Measurements from ENCODE around the gene FOXC1. TPM values are rescaled to one million over a fixed set of nuclear protein-coding genes. Genes with fewer than 3 reads are reported as not detected.

Gene FOXC1
- total RNA-seq, 2 experiments from 2014 or later: not detected

DNA sequence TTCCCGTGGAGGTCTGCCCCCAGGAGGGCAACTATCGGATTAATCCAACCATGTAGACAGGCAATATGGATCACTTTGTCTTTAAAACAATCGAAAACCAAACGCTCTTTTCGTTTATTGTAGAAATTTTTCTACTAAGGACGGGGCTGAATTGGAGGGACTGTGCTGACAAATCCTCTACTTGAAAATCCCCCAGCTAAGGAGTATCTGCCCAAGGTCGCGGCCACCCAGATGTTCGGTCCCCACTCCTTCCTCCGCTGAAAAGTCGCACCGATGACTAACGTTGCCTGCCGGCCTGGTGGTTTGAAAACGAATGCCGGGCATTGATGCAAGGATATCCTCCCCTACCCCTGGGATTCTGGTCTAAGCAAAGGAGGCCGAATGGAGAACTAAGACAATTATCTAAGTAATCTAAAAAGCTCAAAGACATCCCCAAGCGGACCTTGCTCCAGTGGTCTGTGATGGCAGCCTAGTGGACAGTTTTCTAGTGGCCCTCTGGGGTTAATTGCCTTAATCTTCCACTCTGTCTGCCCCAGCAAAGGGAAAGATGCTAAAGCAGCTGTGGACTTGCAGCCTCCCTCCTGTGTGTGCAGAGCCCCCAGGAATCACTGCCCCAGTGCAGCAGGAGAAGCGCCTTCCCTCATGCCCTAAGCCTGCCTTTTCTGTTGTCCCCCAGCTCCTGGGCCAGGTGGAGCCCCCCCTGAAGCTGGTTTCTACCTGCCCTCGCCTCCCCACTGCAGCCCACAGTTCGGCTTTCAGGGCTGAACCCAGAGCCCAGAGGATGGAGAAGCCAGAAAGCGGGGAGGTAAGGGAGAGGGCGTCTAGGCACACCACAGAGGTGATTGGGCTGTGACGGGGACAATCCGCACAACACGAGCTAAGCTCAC lies 3.6 kb upstream of the FOXC1 start:
- CTCF ChIA-PET (ENCODE audit: unreplicated experiment): no interaction called here
- no peak overlapping the region for H3K27ac ChIP-seq (ENCODE audit: low read depth, low read length, poor library complexity, severe bottlenecking)
- TF ChIP-seq CTCF (conservative IDR thresholded peaks at IDR 0.05; ENCODE audit: low read length): no peak
- TF ChIP-seq EZH2phosphoT487 (IDR thresholded peaks at IDR 0.05; ENCODE audit: borderline replicate concordance, low read depth, low read length): no peak
- H3K4me1 ChIP-seq (ENCODE audit: insufficient read depth, low read length, poor library complexity, severe bottlenecking): no peaks in the 10 kb centered on the region
- no peak overlapping the region for H3K4me3 ChIP-seq (ENCODE audit: low read depth, low read length, poor library complexity, severe bottlenecking)
- H4K20me1 ChIP-seq (ENCODE audit: insufficient read depth, low read length): no peaks in the 10 kb centered on the region
- no peak overlapping the region for H3K4me2 ChIP-seq (ENCODE audit: low read length)
- BruUV-seq (replicated peaks): no TSS peak
- intact Hi-C loops (cut with micrococcal nuclease; ENCODE audit: unreplicated experiment): loop anchor here (2.0 to 10.0 kb wide), 4 partner anchors 499 to 839 kb away; no protein-coding TSS in a partner anchor
- POLR2A ChIA-PET: interaction anchor here (0.9 to 1.0 kb wide), 3 partner anchors 21 to 489 kb away, joined by 3 read pairs; no protein-coding TSS in a partner anchor
- H3K36me3 ChIP-seq (ENCODE audit: insufficient read depth, low read length): no peaks in the 10 kb centered on the region
- H3K9me3 ChIP-seq (ENCODE audit: low read length): no peaks in the 10 kb centered on the region
- no peak overlapping the region for H2AFZ ChIP-seq (ENCODE audit: low read length)
- no peaks in the 10 kb centered on the region for H3K79me2 ChIP-seq (ENCODE audit: insufficient read depth, low read depth, low read length)
- no peak for DNase-seq (ENCODE audit: low spot score)
- no peaks in the 10 kb centered on the region for H3K9me2 ChIP-seq (ENCODE audit: insufficient read depth, low read length)

- CTCF ChIA-PET (ENCODE audit: unreplicated experiment): no interaction called here
- H2AFZ ChIP-seq (ENCODE audit: low read length): no peak overlapping the region
- no peak for TF ChIP-seq CTCF (conservative IDR thresholded peaks at IDR 0.05; ENCODE audit: low read length)
- TF ChIP-seq EZH2phosphoT487 (IDR thresholded peaks at IDR 0.05; ENCODE audit: borderline replicate concordance, low read depth, low read length): no peak
- no peaks in the 10 kb centered on the region for H3K4me1 ChIP-seq (ENCODE audit: insufficient read depth, low read length, poor library complexity, severe bottlenecking)
- H4K20me1 ChIP-seq (ENCODE audit: insufficient read depth, low read length): no peaks in the 10 kb centered on the region
- no peaks in the 10 kb centered on the region for H3K9me2 ChIP-seq (ENCODE audit: insufficient read depth, low read length)
- no TSS peak for BruUV-seq (replicated peaks)
- H3K79me2 ChIP-seq (ENCODE audit: insufficient read depth, low read depth, low read length): no peaks in the 10 kb centered on the region
- H3K4me2 ChIP-seq (ENCODE audit: low read length): peak overlapping the region; percentile 41; the same call in 1 of the 2 replicates
- H3K27ac ChIP-seq (ENCODE audit: low read depth, low read length, poor library complexity, severe bottlenecking): no peak overlapping the region
- H3K4me3 ChIP-seq (ENCODE audit: low read depth, low read length, poor library complexity, severe bottlenecking): no peak overlapping the region
- intact Hi-C loops (cut with micrococcal nuclease; ENCODE audit: unreplicated experiment): loop anchor here (2.0 to 10.0 kb wide), 2 partner anchors 748 to 838 kb away; no protein-coding TSS in a partner anchor
- H3K36me3 ChIP-seq (ENCODE audit: insufficient read depth, low read length): no peaks in the 10 kb centered on the region
- H3K9me3 ChIP-seq (ENCODE audit: low read length): no peaks in the 10 kb centered on the region
- DNase-seq (ENCODE audit: low spot score): no peak
- POLR2A ChIA-PET: interaction anchor here (0.9 to 1.0 kb wide), 3 partner anchors 20 to 489 kb away, joined by 3 read pairs; no protein-coding TSS in a partner anchor
Observed at GRCh38 chr6:1606780-1607515, 2.8 kb upstream of the FOXC1 start.
